Transverse colon (tissue), 4 donors: ENCODE data around the gene NPIPA1.
"Not testable (repeated sequence)": the region's sequence is repeated elsewhere in the genome, so short reads cannot be mapped to it uniquely, and the experiment has no call there.

Experiments
- CTCF ChIP-seq, 5 experiments: fragments of 200-600 bp in 3 of 5; fragments of 450-650 bp in 2 of 5; sonication (generic) in 3 of 5; IDR thresholded peaks; 1 replicate in 2 of 5; 2 replicates in 3 of 5; pipeline ENCODE4 v1.5.1; 2016 to 2017; ENCODE audit warnings: antibody characterized with exemption in 5 of 5, inconsistent platforms in 3 of 5, mild to moderate bottlenecking in 2 of 5, moderate library complexity in 1 of 5
- EP300 ChIP-seq: sonication (generic); formaldehyde crosslinking; IDR thresholded peaks from one replicate; pipeline ENCODE4 v1.6.1; 2017; ENCODE audit warnings: antibody characterized with exemption, low read depth
- POLR2AphosphoS5 ChIP-seq, 3 donors: sonication (generic); formaldehyde crosslinking; IDR thresholded peaks; one replicate each; pipeline ENCODE4 v1.6.1; 2016; ENCODE audit warnings: antibody characterized with exemption in 3 of 3

DNA sequence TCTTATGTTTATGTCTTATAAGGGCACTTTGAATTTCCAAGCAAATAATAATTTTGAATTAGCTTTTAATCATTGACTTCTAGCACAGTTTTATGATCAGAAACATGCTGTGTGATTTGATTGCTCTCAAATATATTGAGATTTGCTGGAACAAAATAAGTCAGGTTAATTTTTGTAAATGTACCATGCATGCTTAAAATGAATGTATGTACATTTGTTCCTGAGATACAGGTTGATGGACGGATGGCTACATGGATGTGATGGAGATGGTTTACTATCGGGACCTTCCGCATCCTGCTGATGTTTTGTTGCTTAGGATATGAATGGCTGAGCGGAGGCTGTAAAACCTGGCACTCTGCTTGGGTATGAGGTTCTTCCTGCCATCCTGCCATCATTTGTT is at the start of gene NPIPA1:
- not testable (repeated sequence) for TF ChIP-seq CTCF (IDR thresholded peaks at IDR 0.05); EP300; POLR2AphosphoS5 (IDR thresholded peaks at IDR 0.05)
